Subcutaneous adipose tissue (tissue), 4 donors: Measurements from ENCODE around the gene PDE8B. TPM values are rescaled to one million over a fixed set of nuclear protein-coding genes. Genes with fewer than 3 reads are reported as not detected.

ENCODE experiments used
- total RNA-seq, 4 donors: library from RNA; depleted of rRNA; stranded (reverse); fragments of >200 nt; gene quantifications; one replicate each; pipeline ENCODE4 v1.1.0, GENCODE V29; 2016
- TF ChIP-seq, protein P1 (sequence below): fragments of 450-650 bp; IDR thresholded peaks from one replicate; pipeline ENCODE4 v1.5.1; 2016; ENCODE audit warnings: low read depth, mild to moderate bottlenecking, control low read depth, antibody characterized with exemption, moderate library complexity

PDE8B gene
- total RNA-seq, 4 donors from 2014 or later, result 17.2 to 106 (median 61.0) TPM

DNA sequence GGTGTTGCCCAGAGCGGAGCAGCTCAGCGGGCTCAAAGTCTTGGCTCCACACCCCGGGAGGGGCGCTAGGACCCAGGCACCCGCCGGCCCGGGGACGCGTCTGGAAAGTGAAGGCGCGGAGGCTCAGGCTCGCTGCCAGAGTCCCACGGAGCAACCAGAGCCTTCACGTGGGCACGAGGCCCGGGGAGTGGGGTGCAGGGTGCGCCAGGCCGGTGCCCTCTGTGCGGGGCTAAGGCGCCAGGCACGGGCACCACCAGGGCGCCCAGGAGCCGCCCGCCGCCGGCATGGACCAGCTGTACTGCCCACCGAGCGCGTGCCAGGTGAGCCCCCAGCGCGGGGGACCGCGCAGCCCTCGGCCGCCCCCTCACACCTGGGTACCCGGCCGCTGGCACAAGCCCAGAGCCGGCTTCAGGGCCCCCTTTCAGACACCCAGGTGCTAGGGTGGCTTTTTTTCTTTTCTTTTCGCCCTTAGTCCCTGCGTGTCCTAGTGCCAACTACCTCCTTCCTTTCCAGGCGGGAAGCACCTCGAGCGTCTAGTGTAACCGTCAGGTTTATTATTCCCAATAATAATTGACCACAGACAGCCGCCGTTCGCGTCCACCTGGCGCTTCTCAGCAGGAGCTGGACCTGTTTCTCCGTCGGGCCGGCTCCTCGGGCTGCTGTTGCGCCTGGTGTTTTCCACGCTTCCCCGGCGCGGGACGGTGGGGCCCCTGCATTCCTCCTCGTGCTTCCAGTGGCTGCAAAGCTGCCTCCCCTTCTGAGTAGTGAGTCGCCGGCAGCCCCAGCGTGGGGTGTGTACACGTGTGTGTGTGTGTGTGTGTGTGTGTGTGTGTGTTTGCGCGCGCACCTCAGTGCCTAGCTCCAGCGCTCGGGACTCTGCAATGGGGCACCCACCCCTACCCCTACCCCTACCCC, 30.1 kb upstream of the PDE8B start:
- TF ChIP-seq, protein P1, sequence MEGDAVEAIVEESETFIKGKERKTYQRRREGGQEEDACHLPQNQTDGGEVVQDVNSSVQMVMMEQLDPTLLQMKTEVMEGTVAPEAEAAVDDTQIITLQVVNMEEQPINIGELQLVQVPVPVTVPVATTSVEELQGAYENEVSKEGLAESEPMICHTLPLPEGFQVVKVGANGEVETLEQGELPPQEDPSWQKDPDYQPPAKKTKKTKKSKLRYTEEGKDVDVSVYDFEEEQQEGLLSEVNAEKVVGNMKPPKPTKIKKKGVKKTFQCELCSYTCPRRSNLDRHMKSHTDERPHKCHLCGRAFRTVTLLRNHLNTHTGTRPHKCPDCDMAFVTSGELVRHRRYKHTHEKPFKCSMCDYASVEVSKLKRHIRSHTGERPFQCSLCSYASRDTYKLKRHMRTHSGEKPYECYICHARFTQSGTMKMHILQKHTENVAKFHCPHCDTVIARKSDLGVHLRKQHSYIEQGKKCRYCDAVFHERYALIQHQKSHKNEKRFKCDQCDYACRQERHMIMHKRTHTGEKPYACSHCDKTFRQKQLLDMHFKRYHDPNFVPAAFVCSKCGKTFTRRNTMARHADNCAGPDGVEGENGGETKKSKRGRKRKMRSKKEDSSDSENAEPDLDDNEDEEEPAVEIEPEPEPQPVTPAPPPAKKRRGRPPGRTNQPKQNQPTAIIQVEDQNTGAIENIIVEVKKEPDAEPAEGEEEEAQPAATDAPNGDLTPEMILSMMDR, result no peak

- TF ChIP-seq, protein P1, result no peak
Observed at GRCh38 chr5:77181173-77181572, 29.3 kb upstream of the PDE8B start.

DNA sequence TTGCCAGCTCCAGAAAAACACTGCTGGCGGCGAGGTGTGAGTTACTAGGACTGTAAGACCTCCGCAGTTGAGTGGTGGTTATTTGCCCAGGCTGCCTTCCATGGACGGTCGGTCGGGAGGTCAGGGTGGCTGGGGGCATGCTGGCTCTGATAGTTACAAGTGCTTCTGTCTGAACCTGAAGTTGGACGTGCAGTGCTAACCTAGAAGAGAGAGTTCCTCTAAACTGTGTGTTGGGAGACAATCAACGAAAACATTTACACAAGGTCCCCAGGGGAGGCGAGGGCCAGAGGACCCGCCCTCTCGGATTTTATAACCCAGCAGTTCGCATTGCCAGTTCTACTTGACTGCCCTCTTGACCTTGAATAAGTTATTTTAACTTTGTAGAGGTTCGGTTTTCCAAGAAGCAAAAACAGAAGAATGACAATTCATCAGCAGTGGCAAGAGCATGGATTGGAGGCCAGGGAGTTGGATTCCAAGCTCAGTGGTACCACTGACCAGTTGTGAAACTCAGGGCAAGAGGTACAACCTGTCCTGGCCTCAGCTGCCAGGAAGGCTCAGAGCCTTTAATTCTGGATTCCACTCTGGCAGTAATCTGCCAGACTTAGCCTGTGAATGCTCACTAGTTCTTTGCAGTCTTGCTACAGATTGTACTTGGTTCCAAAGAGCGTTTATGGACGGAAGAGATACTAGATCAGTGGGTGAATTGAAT, 28.7 kb upstream of the PDE8B start:
- TF ChIP-seq, protein P1, result no peak

DNA sequence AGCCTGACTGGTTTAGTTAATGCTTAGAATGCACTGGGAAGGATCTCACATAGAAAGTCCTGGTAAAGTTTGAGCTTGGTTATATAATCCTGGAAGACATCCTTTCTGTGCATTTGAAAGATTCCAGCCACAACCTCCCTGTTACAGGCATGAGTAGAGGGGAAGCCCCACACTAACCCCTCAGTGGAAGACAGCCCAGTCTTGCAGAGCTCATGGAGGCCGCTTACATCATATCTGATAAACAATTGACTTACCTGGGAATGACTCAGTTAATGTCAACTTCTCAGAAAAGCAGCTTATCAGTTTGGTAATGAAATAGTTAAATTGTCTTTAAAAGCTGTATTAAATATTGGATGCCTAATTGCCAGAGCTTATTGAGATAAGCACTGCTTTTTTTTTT, 28.1 kb upstream of the PDE8B start:
- TF ChIP-seq, protein P1, result no peak

- TF ChIP-seq, protein P1, result no peak
Observed at GRCh38 chr5:77186652-77187370, 23.7 kb upstream of the PDE8B start.

DNA sequence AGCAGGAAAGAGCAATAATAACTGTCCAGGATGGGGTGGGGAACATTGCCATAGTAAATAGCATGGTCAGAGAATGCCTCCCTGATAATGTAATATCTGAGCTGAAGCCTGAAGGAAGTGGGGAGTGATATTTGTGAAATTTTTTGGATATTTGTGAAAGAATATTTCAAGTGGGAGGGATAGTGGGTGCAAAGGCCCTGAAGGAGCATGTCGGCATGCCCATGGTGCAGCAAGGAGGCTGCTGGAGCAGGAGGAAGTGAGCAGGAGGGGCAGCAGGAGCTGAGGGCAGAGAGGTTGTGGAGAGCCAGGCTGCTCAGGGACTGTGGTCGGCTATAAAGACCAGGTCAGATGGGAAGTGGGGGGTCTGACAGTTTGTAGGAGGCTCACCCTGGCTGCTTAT, 21.1 kb upstream of the PDE8B start:
- TF ChIP-seq, protein P1, result no peak
